GM18520 (cell line): ENCODE results near the gene PTBP3.
"Not testable (repeated sequence)": the region's sequence is repeated elsewhere in the genome, so short reads cannot be mapped to it uniquely, and the experiment has no call there.

Source experiments
- ATAC-seq: cut with Tn5 transposase; IDR thresholded peaks from one replicate; pipeline ENCODE4 v1.9.1; 2021; ENCODE audit not compliant: unreplicated experiment

The PTBP3 gene

DNA sequence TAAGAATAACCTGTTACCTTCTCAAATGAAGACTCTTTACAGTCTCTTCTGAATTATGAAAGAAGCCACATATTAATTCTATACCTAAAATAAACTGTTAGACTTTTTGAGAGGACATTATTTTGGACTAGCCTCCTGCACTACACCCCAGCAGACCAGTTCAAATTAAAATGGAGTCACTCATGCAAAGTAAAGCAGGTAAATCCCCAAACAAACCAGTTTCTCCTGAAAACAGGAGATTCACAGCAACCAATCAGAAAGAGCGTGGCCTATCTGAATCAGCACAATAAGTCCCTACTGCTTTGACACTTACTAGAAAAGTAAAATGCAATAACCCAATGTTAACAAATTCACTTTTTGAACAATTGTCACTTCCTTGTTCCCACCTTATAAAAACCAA, 58.8 kb downstream of the PTBP3 start:
- no peak for ATAC-seq

DNA sequence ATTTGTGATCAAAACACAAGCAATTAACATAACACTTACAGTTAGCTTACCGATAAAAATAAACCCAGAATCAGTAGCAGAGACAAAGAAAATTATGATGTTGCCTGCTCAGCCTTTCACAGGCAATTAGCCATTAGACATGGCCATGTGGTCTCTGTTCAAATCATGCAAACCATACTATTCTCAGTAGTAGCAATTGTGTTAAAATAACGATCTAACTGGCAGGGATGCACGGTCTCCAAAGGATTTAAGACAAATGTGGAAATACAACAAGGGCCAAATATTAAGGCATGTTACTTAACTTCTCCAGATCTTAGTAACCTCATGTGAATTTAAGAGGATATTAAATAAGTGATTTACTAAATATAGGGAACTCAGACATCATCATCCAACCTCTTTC, 59.5 kb downstream of the PTBP3 start:
- no peak for ATAC-seq

DNA sequence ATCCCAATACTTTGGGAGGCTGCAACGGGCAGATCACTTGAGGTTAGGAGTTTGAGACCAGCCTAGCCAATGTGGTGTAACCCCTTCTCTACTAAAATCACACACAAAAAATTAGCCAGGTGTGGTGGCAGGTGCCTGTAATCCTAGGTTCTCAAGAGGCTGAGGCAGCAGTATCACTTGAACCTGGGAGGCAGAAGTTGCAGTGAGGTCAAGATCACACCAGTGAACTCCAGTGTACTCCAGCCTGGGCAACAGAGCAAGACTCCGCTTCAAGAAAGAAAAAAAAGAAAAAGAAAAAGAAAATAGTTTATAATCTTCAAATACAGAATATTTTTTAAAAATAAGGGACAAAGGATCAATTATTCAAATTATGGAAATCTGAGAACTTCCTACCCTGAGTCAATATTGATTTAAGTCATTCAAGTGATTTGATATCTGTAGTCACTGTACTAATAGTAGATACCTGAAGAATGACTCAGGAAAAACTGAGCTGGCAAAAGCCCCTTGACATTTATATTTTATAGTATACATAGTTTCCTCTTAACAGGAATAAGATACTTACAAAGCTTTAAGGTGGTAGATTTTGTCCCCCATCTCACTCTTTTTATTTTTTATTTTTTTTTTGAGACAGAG, 61.8 kb downstream of the PTBP3 start:
- no peak for ATAC-seq

DNA sequence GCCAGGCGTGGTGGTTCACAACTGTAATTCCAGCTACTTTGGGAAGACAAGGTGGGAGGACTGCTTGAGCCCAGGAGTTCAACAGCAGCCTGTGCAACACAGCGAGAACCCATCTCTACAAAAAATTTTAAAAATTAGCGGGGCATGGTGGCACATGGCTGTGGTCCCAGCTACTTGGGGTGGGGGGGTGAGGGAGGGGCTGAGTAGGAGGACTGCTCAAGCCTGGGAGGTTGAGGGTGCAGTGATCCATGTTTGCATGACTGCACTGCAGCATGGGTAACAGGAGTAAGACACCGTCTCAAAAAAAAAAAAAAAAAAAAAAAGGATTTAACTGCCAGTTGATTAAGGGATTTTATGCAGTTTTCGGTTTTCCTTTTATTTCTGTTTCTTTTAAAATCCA, 65.0 kb downstream of the PTBP3 start:
- no peak for ATAC-seq

DNA sequence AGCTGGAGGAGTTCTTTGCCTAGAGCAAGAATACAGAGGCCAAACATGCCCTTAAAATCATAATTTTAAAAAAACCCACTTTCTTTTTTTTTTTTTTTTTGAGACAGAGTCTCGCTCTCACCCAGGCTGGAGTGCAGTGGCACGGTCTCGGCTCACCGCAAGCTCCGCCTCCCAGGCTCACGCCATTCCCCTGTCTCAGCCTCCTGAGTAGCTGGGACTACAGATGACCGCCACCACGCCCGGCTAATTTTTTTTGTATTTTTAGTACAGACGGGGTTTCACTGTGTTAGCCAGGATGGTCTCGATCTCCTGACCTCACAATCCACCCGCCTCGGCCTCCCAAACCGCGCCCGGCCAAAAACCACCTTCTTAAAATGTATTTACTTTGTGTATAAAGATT, 66.3 kb downstream of the PTBP3 start:
- not testable (repeated sequence) for ATAC-seq

DNA sequence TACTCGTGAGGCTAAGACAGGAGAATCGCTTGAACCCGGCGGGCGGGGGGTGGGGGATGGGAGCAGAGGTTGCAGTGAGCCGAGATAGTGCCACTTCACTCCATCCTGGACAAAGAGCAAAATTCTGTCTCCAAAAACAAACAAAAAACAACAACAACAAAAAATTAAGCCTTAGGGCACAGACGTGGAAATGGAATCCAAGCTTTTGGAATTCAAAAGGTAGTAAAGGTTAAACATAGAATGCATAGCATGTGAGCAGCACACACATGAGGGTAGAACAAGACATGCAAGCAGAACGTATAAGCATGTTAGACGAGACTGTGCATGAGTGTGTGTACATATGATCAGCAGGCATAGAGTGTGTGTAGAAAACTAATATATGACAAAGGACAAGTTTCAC, 68.0 kb downstream of the PTBP3 start:
- no peak for ATAC-seq

DNA sequence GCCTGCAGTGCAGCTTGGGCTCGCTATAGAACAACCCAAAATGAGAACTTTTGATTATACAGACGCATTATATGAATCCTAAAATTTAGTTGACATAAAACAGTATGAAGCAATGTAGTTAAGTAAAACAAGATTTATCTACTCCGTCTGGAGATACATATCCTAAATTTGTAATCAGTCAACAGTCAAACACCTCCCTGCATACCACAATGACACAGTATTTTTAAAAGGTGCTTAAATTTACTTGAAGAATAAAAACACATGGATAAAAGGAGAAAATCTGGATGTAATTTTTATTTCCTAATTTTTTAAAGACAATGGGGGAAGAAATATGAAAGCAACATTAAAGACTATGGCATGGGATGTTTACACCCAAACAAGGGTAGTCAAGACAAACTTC, 70.8 kb downstream of the PTBP3 start:
- no peak for ATAC-seq

DNA sequence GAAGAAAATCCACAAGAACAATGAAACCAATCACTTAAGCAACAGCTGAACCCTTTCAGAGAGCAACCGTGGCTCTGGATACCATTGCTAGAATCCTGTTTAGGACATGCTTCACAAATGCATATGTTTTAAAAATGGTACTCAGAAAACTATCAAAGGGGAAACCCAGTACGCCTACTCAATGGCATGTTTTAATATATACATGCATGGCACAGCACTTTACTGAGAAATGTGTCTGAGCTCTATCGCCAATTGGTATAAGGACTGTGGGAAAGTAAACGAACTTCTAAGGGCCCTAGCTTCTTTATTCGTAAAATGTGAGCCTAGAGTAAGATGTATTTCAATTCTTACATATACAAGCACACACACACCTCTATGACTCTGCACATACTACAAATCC, 72.3 kb downstream of the PTBP3 start:
- ATAC-seq, result no peak

DNA sequence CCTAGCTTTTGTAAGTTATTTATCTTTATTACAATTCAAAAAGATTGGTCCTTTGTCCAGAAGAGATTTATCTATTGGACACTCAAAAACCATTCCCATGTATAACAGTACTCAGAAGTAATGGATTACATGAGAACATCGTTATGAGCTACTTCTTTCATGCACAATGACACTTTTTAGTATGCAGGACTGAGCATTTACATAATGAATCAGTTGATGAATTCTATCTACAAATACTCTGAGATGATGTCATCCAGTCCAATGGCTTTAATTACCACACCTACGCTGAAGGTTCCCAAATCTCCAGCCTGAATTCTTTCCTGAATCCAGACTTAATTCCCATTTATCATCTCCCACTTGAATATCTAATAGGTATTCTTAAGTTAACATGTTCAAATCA, 75.3 kb downstream of the PTBP3 start:
- no peak for ATAC-seq

DNA sequence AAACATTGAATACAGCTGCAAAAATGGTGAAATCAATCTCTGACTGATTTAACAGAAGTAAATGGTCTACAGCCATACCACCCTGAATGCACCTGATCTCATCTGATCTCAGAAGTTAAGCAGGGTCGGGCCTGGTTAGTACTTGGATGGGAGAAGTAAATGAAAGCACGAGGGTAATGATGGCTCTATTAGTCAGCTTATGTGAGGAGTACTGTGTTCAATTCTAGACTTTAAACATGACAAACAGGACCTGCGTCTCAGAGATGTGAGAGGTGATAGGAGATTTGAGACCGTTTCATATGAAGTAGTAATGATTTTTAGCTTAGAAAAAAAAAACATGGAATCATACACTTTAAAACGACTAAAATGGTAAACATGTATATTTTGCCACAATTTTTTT, 81.2 kb downstream of the PTBP3 start:
- no peak for ATAC-seq

DNA sequence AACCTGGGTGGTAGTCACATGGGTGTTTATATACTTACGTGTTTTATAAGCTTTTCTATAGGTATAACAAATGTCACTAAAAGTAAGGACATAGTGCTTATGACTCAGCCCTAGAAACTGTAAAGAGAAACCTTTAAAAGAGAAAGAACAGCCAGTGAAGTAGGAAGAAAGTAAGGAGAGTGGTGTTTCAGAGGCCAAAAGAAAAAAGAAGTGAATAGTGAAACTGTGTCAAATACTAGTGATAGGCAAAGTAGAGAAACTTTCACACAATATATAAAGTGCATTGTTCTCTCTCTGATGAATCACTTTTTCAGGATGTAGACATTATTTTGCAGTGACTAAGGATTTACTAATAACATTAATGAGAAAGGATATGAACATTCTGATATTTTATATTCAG, 84.1 kb downstream of the PTBP3 start:
- ATAC-seq, result no peak

DNA sequence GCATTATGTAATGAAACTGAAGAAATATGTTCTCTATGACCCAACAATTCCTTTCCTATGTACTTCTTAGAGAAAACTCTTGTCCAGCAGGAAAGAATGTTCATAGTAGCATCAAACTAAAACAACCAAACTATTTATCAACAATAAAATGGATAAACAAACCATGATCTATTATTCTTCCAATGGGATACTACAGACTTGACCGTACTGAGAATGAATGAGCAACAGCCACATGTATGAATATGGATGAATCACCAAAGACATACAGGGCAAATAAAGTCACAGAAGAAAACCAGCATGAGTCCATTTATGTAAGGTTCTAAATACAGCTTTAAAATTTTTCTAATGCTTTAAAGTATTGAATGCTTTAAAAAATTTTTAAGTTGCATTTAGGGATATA, 84.7 kb downstream of the PTBP3 start:
- ATAC-seq, result no peak

DNA sequence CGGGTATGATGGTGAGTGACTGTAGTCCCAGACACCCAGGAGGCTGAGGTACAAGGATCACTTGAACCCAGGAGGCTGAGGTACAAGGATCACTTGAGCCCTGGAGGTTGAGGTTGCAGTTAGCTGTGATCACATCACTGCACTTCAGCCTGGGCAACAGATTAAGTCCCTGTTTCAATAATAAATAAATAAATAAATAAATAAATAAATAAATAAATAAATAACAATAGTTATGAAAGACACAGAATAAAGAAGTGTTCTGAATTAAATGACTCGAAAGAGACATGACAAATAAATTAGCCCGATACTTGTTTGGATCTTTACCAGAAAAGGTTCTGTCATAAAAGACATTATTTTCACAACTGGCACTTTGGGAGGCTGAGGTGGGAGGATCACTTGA, 86.3 kb downstream of the PTBP3 start:
- ATAC-seq, result no peak

DNA sequence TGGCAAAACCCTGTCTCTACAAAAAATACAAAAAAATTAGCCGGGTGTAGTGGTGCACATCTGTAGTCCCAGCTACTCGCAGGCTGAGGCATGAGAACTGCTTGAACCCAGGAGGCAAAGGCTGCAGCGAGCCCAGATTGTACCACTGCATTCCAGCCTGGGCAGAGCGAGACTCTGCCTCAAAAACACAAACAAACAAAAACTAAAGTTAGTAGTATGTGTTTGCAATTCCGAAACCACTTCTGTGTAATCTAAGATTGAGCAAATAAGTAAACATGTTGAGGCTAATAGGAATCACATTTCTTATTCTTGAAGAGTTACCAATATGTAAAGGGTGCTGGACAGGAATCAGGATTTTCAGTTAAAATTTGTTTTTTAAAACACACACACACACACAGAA, 88.3 kb downstream of the PTBP3 start:
- no peak for ATAC-seq

DNA sequence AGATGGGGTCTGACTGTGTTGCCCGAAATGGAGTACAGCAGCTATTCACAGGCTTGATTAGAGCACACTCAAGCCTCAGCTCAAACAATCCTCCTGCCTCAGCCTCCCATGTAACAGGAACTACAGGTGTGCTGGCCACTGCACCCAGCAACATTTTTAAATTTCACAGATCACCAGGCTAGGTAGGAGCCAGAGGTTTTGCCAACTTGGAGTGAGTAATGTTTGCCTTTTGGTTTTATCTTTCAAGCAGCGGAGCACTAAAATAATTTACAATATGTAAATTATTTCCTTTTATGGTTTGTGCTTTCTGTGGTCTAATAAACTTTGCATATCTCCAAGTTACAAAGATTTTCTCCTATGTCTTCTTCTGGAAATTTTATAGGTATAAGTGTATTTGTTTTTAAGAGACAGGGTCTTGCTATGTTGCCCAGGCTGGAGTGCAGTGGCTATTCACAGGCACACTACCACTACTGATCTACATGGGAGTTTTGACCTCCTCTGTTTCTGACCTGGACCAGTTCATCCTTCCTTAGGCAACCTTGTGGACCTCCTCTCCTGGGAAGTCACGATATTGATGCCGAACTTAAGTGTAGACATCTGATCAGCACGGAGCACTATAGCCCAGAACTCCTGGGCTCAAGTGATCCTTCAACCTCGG, 91.1 kb downstream of the PTBP3 start:
- ATAC-seq, result no peak

DNA sequence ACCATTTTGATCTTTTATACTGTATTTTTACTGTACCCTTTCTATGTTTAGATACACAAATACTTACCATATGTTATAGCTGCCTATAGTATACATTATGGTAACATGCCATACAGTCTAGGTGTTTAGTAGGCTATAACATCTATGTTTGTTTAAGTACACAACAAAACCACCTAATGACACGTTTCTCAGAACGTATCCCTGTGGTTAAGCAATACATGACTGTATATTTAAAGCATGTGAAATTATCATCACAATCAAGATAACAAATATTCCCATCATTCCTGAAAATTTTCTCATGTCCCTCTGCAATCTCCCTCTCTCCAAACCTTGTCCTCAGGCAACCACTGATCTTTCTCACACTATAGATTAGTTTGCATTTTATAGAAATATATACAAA, 91.9 kb downstream of the PTBP3 start:
- ATAC-seq, result no peak

DNA sequence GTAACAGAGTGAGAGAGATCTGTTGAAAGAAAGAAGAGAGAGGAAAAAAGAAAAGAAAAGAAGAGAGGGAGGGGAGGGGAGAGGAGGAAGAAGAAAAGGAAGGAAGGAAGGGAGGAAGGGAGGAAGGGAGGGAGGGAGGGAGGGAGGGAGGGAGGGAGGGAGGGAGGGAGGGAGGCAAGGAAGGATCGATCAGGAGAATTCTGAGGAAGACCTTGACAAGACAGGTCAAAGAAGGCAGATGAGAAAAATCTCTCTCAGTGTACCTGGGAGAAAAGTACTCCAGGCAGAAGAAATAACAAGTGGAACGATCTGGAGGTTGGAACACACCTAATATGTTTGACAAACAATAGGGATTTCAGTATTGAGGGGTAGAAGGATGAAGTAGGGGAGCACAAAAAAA, 93.7 kb downstream of the PTBP3 start:
- ATAC-seq, result no peak

DNA sequence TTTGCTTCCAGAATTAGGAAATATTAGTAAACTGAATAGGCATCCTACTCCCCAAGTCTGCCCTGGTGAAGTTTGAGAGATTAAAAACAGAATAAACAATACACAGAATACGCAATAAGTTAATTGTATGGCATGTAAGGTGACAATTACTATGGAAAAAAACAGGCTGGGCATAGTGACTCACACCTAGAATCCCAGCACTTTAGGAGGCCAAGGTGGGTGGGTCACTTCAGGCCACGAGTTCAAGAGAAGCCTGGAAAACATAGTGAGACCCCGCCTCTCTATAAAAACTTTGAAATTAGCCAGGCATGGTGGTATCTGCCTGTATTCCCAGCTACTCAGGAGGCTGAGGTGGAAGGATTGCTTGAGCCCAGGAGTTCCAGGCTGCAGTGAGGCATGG, 94.1 kb downstream of the PTBP3 start:
- no peak for ATAC-seq

DNA sequence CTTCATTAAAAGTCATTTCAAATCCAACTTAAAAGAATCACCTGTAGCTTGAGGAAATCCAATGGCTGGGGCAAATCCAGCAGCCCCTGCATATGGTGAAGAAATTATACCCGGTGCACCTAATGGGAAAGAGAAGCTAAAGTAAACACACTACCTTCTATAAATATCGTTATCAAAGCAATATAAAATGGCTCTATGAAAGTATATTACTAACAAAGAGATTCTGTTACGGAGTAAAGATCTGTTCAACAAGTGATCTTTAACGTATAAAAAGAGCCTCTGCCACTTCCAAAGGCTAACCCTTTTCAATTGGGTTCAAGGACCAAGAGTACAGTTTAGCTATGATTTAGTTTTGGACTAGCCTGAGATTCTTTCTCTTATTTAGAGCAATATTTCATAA, 98.6 kb downstream of the PTBP3 start:
- ATAC-seq, result no peak

DNA sequence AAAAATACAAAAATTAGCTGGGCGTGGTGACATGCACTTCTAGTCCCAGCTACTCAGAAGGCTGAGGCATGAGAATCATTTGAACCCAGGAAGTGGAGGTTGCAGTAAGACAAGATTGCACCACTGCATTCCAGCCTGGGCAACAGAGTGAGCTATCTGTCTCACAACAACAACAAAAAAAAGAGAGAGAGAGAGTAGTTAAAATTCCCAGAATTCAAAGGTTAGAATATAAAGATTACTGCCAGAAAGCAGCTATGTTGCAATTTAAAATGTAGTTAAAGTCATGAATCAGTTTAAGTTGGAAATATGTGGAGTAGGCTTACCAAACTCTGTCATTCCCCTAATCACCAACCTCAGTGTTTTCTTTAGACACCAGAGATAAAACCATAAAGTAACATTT, 99.7 kb downstream of the PTBP3 start:
- ATAC-seq, result no peak

DNA sequence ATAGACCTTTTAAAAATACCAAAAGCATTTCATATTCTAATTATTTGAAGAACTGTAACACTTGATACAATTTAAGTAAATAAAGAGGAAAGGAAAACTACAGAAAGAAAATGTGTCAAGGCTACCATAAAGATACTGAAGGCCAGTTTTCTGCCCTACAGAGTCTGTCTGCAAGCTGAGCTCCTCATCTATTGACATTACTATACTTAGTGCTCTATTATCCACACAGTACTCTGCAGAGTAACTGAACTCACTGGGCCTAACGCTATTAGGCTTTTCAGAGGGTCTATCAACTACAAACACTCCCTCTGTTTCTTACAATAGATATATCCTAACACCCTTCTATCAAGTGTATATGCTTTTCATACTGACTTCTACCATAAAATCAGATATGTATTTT, 101.2 kb downstream of the PTBP3 start:
- no peak for ATAC-seq

DNA sequence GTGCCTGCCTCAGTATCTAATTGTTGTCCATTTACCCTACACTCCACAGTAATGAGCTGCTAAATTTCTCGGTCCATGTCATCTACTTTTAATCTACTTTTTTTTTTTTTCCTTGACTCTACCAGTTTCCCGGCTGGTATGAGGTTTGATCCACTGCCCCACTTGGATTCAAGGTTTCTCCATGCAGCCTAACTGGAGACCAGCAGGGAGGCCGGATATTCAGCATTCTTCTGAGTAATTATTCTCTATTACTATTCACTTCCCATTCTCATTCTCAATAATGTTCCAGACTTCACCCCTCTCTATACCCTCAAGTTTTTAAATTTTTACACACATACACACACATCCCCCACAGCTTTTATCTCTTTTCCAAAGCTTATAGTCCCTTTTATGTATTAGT, 107.3 kb downstream of the PTBP3 start:
- no peak for ATAC-seq
